H1 (cell line): ENCODE measurements around the gene PHACTR1. TPM values are rescaled to one million over a fixed set of nuclear protein-coding genes. Genes with fewer than 3 reads are reported as not detected.

Source experiments
- BCL11A ChIP-seq, 2 experiments: IDR thresholded peaks; one replicate each; pipeline ENCODE4 v1.6.1; 2011; ENCODE audit warnings: low read depth in 2 of 2, low read length in 2 of 2, mild to moderate bottlenecking in 2 of 2
- BRCA1 ChIP-seq: IDR thresholded peaks from 2 replicates; pipeline ENCODE4 v1.6.1; 2012; ENCODE audit warnings: low read depth, low read length, improper control_type of control experiment
- CBX8 ChIP-seq: fragments of 300-800, 300-1000 bp; sonication (generic); IDR thresholded peaks from 2 replicates; pipeline ENCODE4 v1.7.1; 2016; ENCODE audit warnings: low read depth, low read length, borderline replicate concordance
- CREB1 ChIP-seq: IDR thresholded peaks from 2 replicates; pipeline ENCODE4 v1.6.1; 2012; ENCODE audit warnings: inconsistent platforms
- EZH2 ChIP-seq: fragments of 200-600 bp; sonication (generic); IDR thresholded peaks from 2 replicates; pipeline ENCODE4 v1.7.1; 2012; ENCODE audit warnings: low read depth, mild to moderate bottlenecking, moderate library complexity, low read length, inconsistent platforms; ENCODE audit not compliant: severe bottlenecking
- GABPA ChIP-seq: IDR thresholded peaks from 2 replicates; pipeline ENCODE4 v1.6.1; 2011; ENCODE audit warnings: mild to moderate bottlenecking, low read length, moderate library complexity, borderline replicate concordance; ENCODE audit not compliant: insufficient read depth
- HDAC2 ChIP-seq, 2 experiments: fragments of 300-600 bp in 1 of 2; sonication (generic) in 1 of 2; IDR thresholded peaks; 2 replicates each; pipeline ENCODE4 v1.6.1; 2011 to 2012; ENCODE audit warnings: low read depth in 2 of 2, low read length in 2 of 2, mild to moderate bottlenecking in 2 of 2, moderate library complexity in 2 of 2, borderline replicate concordance in 1 of 2, inconsistent platforms in 1 of 2
- HDAC6 ChIP-seq: IDR thresholded peaks from one replicate; pipeline ENCODE4 v1.7.1; 2012; ENCODE audit warnings: low read depth, mild to moderate bottlenecking, inconsistent platforms, low read length, moderate library complexity
- JUND ChIP-seq: IDR thresholded peaks from 2 replicates; pipeline ENCODE4 v1.6.1; 2011; ENCODE audit warnings: mild to moderate bottlenecking, improper control_type of control experiment, low read length
- KDM5A ChIP-seq: fragments of 200-600 bp; IDR thresholded peaks from 2 replicates; pipeline ENCODE4 v1.7.1; 2012; ENCODE audit warnings: mild to moderate bottlenecking, low read length, inconsistent platforms, mixed read lengths
- PHF8 ChIP-seq: fragments of 200-600 bp; sonication (generic); conservative IDR thresholded peaks from 2 replicates; pipeline ENCODE4 v1.7.1; 2012; ENCODE audit warnings: low read depth, mild to moderate bottlenecking, inconsistent platforms, low read length, moderate library complexity
- POLR2A ChIP-seq, 2 experiments: IDR thresholded peaks; 1 replicate in 1 of 2; 2 replicates in 1 of 2; pipeline ENCODE4 v1.6.1; 2011; ENCODE audit warnings: low read depth in 2 of 2, low read length in 2 of 2, mild to moderate bottlenecking in 2 of 2; ENCODE audit errors: control extremely low read depth in 1 of 2
- RBBP5 ChIP-seq: IDR thresholded peaks from 2 replicates; pipeline ENCODE4 v1.7.1; 2012; ENCODE audit warnings: low read depth, mild to moderate bottlenecking, inconsistent platforms, low read length, moderate library complexity, borderline replicate concordance
- RXRA ChIP-seq: IDR thresholded peaks from 2 replicates; pipeline ENCODE4 v1.6.1; 2011; ENCODE audit warnings: low read depth, mild to moderate bottlenecking, low read length, moderate library complexity; ENCODE audit not compliant: insufficient read depth
- SAP30 ChIP-seq: fragments of 300-600 bp; sonication (generic); IDR thresholded peaks from 2 replicates; pipeline ENCODE4 v1.7.1; 2012; ENCODE audit warnings: low read length, moderate library complexity, mild to moderate bottlenecking, inconsistent platforms; ENCODE audit not compliant: insufficient read depth, insufficient replicate concordance
- SIN3A ChIP-seq, 2 experiments: IDR thresholded peaks in 1 of 2; conservative IDR thresholded peaks in 1 of 2; 2 replicates each; pipeline ENCODE4 v1.6.1; 2011 to 2012; ENCODE audit warnings: low read length in 2 of 2, improper control_type of control experiment in 1 of 2, low read depth in 1 of 2, mild to moderate bottlenecking in 1 of 2
- TCF12 ChIP-seq: IDR thresholded peaks from 2 replicates; pipeline ENCODE4 v1.6.1; 2011; ENCODE audit warnings: low read depth, mild to moderate bottlenecking, low read length
- polyA plus RNA-seq, 7 experiments: library from polyadenylated mRNA; depleted of rRNA in 3 of 7; stranded (reverse) in 5 of 7; unstranded in 2 of 7; fragments of >200 nt in 5 of 7; fragments of 200-250 nt in 2 of 7; gene quantifications; 1 replicate in 5 of 7; 2 replicates in 1 of 7; 4 replicates in 1 of 7; pipeline versions ENCODE4 v1.2.1 to v1.2.3, GENCODE V29; 2011 to 2013; ENCODE audit warnings: missing spikeins in 2 of 7, mixed read lengths in 2 of 7
- total RNA-seq: library from RNA; stranded (reverse); fragmentation: NEBNext Ultra II Directional; extraction: Animal tissue kit (Norgen Biotek cat#: 25700); gene quantifications from 2 replicates; pipeline ENCODE4 v1.2.1, GENCODE V29; 2021
- TF ChIP-seq, protein P1 (sequence below): IDR thresholded peaks from 2 replicates; pipeline ENCODE4 v1.6.1; 2011; ENCODE audit warnings: low read length, improper control_type of control experiment
- TF ChIP-seq, protein P2 (sequence below), 3 experiments: IDR thresholded peaks; 1 replicate in 2 of 3; 2 replicates in 1 of 3; pipeline versions ENCODE4 v1.5.1 to v1.6.1; 2011; ENCODE audit warnings: low read length in 3 of 3, mild to moderate bottlenecking in 3 of 3, inconsistent platforms in 2 of 3, low read depth in 1 of 3, moderate library complexity in 1 of 3; ENCODE audit not compliant: insufficient read depth in 1 of 3; ENCODE audit errors: control extremely low read depth in 1 of 3

The PHACTR1 gene
- total and polyA plus RNA-seq, 2 of the 8 experiments (the other 6 are each of a cell fraction or from before 2014, with no cell fraction given) = 3.9 to 17.1 TPM

GRCh38 chr6:12749531-12750379 lies 33.2 kb downstream of the PHACTR1 start (continued):
- TF ChIP-seq RXRA = no peak
- peak; percentile 99 for TF ChIP-seq RBBP5
- TF ChIP-seq EZH2 = no peak
- no peak for TF ChIP-seq CBX8
- peak; percentile 58 to 81; a peak in 2 of 4 replicates for TF ChIP-seq SIN3A (conservative IDR thresholded peaks at IDR 0.05 in 1 of 2, IDR thresholded peaks at IDR 0.05 in 1 of 2; ENCODE audit: low read depth in 1 of 2, low read length in 2 of 2)
- TF ChIP-seq, protein P1, sequence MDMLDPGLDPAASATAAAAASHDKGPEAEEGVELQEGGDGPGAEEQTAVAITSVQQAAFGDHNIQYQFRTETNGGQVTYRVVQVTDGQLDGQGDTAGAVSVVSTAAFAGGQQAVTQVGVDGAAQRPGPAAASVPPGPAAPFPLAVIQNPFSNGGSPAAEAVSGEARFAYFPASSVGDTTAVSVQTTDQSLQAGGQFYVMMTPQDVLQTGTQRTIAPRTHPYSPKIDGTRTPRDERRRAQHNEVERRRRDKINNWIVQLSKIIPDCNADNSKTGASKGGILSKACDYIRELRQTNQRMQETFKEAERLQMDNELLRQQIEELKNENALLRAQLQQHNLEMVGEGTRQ = no peak
- TF ChIP-seq KDM5A = no peak
- TF ChIP-seq, protein P2, sequence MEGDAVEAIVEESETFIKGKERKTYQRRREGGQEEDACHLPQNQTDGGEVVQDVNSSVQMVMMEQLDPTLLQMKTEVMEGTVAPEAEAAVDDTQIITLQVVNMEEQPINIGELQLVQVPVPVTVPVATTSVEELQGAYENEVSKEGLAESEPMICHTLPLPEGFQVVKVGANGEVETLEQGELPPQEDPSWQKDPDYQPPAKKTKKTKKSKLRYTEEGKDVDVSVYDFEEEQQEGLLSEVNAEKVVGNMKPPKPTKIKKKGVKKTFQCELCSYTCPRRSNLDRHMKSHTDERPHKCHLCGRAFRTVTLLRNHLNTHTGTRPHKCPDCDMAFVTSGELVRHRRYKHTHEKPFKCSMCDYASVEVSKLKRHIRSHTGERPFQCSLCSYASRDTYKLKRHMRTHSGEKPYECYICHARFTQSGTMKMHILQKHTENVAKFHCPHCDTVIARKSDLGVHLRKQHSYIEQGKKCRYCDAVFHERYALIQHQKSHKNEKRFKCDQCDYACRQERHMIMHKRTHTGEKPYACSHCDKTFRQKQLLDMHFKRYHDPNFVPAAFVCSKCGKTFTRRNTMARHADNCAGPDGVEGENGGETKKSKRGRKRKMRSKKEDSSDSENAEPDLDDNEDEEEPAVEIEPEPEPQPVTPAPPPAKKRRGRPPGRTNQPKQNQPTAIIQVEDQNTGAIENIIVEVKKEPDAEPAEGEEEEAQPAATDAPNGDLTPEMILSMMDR (IDR thresholded peaks at IDR 0.05; ENCODE audit: control extremely low read depth in 1 of 3, insufficient read depth in 1 of 3, low read depth in 1 of 3, low read length in 3 of 3) = peak in 1 of 3 experiments; percentile 7; a peak in 1 of 4 replicates
- TF ChIP-seq CREB1 = no peak
- no peak for TF ChIP-seq GABPA
- TF ChIP-seq SAP30 = peak; percentile 68
- TF ChIP-seq HDAC6 = no peak
- TF ChIP-seq BRCA1 = no peak
- TF ChIP-seq HDAC2 (IDR thresholded peaks at IDR 0.05; ENCODE audit: borderline replicate concordance in 1 of 2, low read depth in 2 of 2, low read length in 2 of 2) = peak in 1 of 2 experiments; percentile 43; a peak in 1 of 4 replicates
- no peak for TF ChIP-seq JUND
- TF ChIP-seq TCF12 = no peak
- peak in 1 of 2 experiments; percentile 47; a peak in 1 of 3 replicates for TF ChIP-seq POLR2A (IDR thresholded peaks at IDR 0.05; ENCODE audit: control extremely low read depth in 1 of 2, low read depth in 2 of 2, low read length in 2 of 2)
- no peak for TF ChIP-seq PHF8
- no peak for TF ChIP-seq BCL11A (IDR thresholded peaks at IDR 0.05; ENCODE audit: low read depth in 2 of 2, low read length in 2 of 2)
